B cell (primary cell): ENCODE results near the gene CLEC4M.

Source experiments
- CTCF ChIP-seq: fragments of 200-600 bp; IDR thresholded peaks from one replicate; pipeline ENCODE4 v1.8.0; 2022; ENCODE audit warnings: antibody characterized with exemption, mild to moderate bottlenecking
- EZH2 ChIP-seq: IDR thresholded peaks from 2 replicates; pipeline ENCODE4 v1.6.1; 2012; ENCODE audit warnings: borderline replicate concordance, low read depth, mild to moderate bottlenecking, moderate library complexity, low read length; ENCODE audit not compliant: insufficient read depth, poor library complexity, severe bottlenecking

- TF ChIP-seq CTCF (no peak), EZH2 (no peak)
These were observed 3.5 kb downstream of the CLEC4M start for GRCh38 chr19:7766535-7766934.
